Measurements from ENCODE around the gene KIAA0232. TPM values are rescaled to one million over a fixed set of nuclear protein-coding genes. Genes with fewer than 3 reads are reported as not detected.

KIAA0232 gene
- total and polyA plus RNA-seq, 9 of the 15 experiments (the other 6 are each of a cell fraction or from before 2014, with no cell fraction given), result 3.5 to 17.4 (median 13.0) TPM

GRCh38 chr4:6845027-6845426, 62.5 kb downstream of the KIAA0232 start (continued):
- no peak for TF ChIP-seq CTCFL (IDR thresholded peaks at IDR 0.05; ENCODE audit: borderline replicate concordance, insufficient read depth, low read depth, low read length, poor library complexity, severe bottlenecking)
- no peak for TF ChIP-seq FOXJ2 (tag; IDR thresholded peaks at IDR 0.05)
- peak; percentile 29; the same call in 1 of the 2 replicates for TF ChIP-seq CBFA2T3 (IDR thresholded peaks at IDR 0.05)
- no peak for TF ChIP-seq MTA3 (IDR thresholded peaks at IDR 0.05; ENCODE audit: borderline replicate concordance)
- TF ChIP-seq E2F5 (CRISPR knock-in tag; IDR thresholded peaks at IDR 0.05), result no peak
- TF ChIP-seq REST (IDR thresholded peaks at IDR 0.05; ENCODE audit: borderline replicate concordance), result peak; percentile 35
- no peak for TF ChIP-seq REST (CRISPR knock-in tag; IDR thresholded peaks at IDR 0.05; ENCODE audit: low read depth)
- TF ChIP-seq ZNF699 (CRISPR knock-in tag; IDR thresholded peaks at IDR 0.05; ENCODE audit: insufficient replicate concordance), result no peak

Measured in K562 (cell line).